Esophagus muscularis mucosa (tissue), 4 donors: ENCODE results near the gene TJP1. TPM values are rescaled to one million over a fixed set of nuclear protein-coding genes. Genes with fewer than 3 reads are reported as not detected.
"Not testable (repeated sequence)": the region's sequence is repeated elsewhere in the genome, so short reads cannot be mapped to it uniquely, and the experiment has no call there.

ENCODE experiments used
- DNase-seq: peaks from one replicate; pipeline ENCODE4 v3.0.0-alpha.2; 2017; ENCODE audit errors: extremely low spot score
- H3K27ac ChIP-seq, 4 donors: fragments of 200-600 bp; sonication (generic); replicated peaks in 1 of 4; 1 replicate in 3 of 4; 2 replicates in 1 of 4; pipeline ENCODE4 v1.5.1; 2016 to 2019; ENCODE audit warnings: mild to moderate bottlenecking in 1 of 4
- H3K27me3 ChIP-seq, 4 donors: fragments of 200-600 bp; sonication (generic); one replicate each; pipeline versions ENCODE4 v1.5.1 to v1.6.0; 2016 to 2019
- H3K36me3 ChIP-seq, 4 donors: fragments of 200-600 bp; sonication (generic); one replicate each; pipeline ENCODE4 v1.5.1; 2016 to 2019
- H3K4me1 ChIP-seq, 4 donors: fragments of 200-600 bp; sonication (generic); one replicate each; pipeline ENCODE4 v1.5.1; 2016 to 2019
- H3K4me3 ChIP-seq, 4 donors: fragments of 200-600 bp; sonication (generic); 1 replicate in 2 of 4; 2 replicates in 2 of 4; pipeline ENCODE4 v1.5.1; 2016 to 2019; ENCODE audit warnings: mild to moderate bottlenecking in 4 of 4, moderate library complexity in 1 of 4
- H3K9me3 ChIP-seq, 4 donors: fragments of 200-600 bp; sonication (generic); 1 replicate in 3 of 4; 2 replicates in 1 of 4; pipeline ENCODE4 v1.5.1; 2016 to 2019
- EP300 ChIP-seq: sonication (generic); formaldehyde crosslinking; IDR thresholded peaks from one replicate; pipeline ENCODE4 v1.6.1; 2017; ENCODE audit warnings: antibody characterized with exemption
- POLR2A ChIP-seq: fragments of 450-650 bp; IDR thresholded peaks from one replicate; pipeline ENCODE4 v1.6.1; 2017; ENCODE audit warnings: antibody characterized with exemption, moderate library complexity, mild to moderate bottlenecking, low read depth
- POLR2AphosphoS5 ChIP-seq, 2 donors: sonication (generic); formaldehyde crosslinking; IDR thresholded peaks; one replicate each; pipeline ENCODE4 v1.6.1; 2017; ENCODE audit warnings: antibody characterized with exemption in 2 of 2
- WGBS: methylation state at CpG from one replicate; pipeline ENCODE4 v1.1.5; 2018; 5-methylcytosine and 5-hydroxymethylcytosine counted together
- intact Hi-C: fragments of 100-400 bp; cut with DNase I; formaldehyde crosslinking; loops from one replicate; pipeline ENCODE4 v1.15.1; 2023
- total RNA-seq, 4 donors: library from RNA; depleted of rRNA; stranded (reverse); fragments of >200 nt; gene quantifications; one replicate each; pipeline versions ENCODE4 v1.1.0 to v1.2.1, GENCODE V29; 2016
- TF ChIP-seq, protein P1 (sequence below), 3 experiments: fragments of 200-600 bp in 2 of 3; fragments of 450-650 bp in 1 of 3; sonication (generic) in 2 of 3; IDR thresholded peaks; one replicate each; pipeline ENCODE4 v1.5.1; 2017 to 2019; ENCODE audit warnings: antibody characterized with exemption in 3 of 3, mild to moderate bottlenecking in 2 of 3, moderate library complexity in 1 of 3

The TJP1 gene
- total RNA-seq, 4 donors from 2014 or later, result 69.4 to 108 (median 90.2) TPM

DNA sequence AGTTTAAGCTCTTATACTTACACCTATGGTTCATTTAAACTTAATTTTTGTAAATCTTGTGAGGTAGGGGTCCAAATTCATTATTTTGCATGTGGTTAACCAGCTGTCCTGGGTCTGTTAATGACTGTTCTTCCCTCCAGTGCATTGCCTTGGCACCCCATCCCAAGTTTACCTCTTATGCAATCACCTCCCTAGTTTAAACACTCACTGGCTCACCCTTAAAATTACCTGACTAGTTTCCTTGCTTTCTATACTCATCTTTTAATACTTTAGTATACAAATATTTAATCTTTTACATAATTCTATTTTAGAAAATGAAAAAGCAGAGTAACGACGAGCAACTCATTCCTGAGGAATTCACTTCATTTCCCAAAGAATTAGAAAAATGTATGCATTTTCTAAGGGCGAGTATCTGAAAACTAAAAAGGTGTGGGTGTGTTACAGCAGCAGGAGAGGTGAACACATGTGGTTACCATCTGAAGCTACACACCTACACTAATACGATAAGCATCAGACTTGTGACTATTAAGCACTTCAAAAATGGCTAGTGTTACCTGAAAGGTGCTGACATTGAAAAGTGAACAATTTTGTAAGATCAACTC lies 33.7 kb downstream of the TJP1 start:
- WGBS, result 94% methylated on average over 4 of the region's 4 CpGs
- no peaks in the 10 kb centered on the region for H3K9me3 ChIP-seq
- intact Hi-C loops, result no loop called here
- H3K4me3 ChIP-seq, result no peak overlapping the region
- no peak overlapping the region for H3K27ac ChIP-seq
- peaks cover 0 to 7% (median 0%) of the 10 kb centered on the region in 4 donors for H3K36me3 ChIP-seq
- no peaks in the 10 kb centered on the region for H3K27me3 ChIP-seq
- no peak for DNase-seq
- no peak for TF ChIP-seq EP300
- TF ChIP-seq POLR2A, result no peak
- no peak for TF ChIP-seq POLR2AphosphoS5 (IDR thresholded peaks at IDR 0.05)
- TF ChIP-seq, protein P1, sequence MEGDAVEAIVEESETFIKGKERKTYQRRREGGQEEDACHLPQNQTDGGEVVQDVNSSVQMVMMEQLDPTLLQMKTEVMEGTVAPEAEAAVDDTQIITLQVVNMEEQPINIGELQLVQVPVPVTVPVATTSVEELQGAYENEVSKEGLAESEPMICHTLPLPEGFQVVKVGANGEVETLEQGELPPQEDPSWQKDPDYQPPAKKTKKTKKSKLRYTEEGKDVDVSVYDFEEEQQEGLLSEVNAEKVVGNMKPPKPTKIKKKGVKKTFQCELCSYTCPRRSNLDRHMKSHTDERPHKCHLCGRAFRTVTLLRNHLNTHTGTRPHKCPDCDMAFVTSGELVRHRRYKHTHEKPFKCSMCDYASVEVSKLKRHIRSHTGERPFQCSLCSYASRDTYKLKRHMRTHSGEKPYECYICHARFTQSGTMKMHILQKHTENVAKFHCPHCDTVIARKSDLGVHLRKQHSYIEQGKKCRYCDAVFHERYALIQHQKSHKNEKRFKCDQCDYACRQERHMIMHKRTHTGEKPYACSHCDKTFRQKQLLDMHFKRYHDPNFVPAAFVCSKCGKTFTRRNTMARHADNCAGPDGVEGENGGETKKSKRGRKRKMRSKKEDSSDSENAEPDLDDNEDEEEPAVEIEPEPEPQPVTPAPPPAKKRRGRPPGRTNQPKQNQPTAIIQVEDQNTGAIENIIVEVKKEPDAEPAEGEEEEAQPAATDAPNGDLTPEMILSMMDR (IDR thresholded peaks at IDR 0.05), result no peak
- peaks cover 18 to 27% (median 22%) of the 10 kb centered on the region in 4 donors for H3K4me1 ChIP-seq

DNA sequence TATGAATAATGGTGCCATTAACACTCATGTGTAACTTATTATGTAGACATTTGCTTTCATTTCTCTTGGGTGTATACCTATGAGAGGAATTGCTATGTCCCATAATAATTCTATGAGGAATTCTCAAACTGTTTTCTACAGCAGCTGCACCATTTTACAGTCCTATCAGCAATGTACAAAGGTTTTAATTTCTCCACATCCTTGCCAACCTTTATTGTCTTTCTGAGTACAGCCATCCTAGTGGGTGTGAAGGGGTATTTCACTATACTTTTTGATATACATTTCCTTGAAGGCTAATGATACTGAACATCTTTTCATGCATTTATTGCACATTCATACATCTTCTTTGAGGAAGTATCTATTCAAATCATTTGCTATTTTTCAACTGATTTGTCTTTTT lies 34.5 kb downstream of the TJP1 start:
- intact Hi-C loops, result no loop called here
- no peak overlapping the region for H3K27ac ChIP-seq
- no peaks in the 10 kb centered on the region for H3K36me3 ChIP-seq
- no peak overlapping the region for H3K4me3 ChIP-seq
- H3K27me3 ChIP-seq, result no peaks in the 10 kb centered on the region
- TF ChIP-seq POLR2AphosphoS5 (IDR thresholded peaks at IDR 0.05) (no peak), EP300 (no peak), POLR2A (no peak)
- TF ChIP-seq, protein P1 (IDR thresholded peaks at IDR 0.05), result no peak
- peaks cover 18 to 32% (median 22%) of the 10 kb centered on the region in 4 donors for H3K4me1 ChIP-seq
- H3K9me3 ChIP-seq, result no peaks in the 10 kb centered on the region
- DNase-seq, result no peak

DNA sequence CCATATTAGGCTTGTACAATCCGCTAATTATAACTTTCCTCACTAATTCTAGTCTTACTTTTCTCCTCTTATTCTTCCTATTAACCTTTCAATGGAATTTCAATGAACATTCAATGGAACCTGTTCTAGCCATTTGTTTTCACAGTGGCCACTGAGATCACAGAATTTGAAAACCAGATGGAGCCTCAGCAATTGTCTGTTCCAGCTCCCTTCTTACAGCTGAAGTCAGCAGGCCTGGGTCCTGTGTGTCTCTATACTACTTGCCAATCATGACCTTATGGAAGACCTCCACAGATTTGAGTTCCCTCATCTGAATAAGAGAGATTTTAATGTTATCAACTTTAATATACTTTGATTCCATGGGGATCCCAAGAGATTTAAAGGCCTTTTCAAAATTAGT lies 36.6 kb downstream of the TJP1 start:
- H3K36me3 ChIP-seq, result no peaks in the 10 kb centered on the region
- no peak overlapping the region for H3K4me3 ChIP-seq
- intact Hi-C loops, result no loop called here
- peaks cover 21 to 32% (median 23%) of the 10 kb centered on the region in 4 donors for H3K4me1 ChIP-seq
- H3K9me3 ChIP-seq, result no peaks in the 10 kb centered on the region
- no peaks in the 10 kb centered on the region for H3K27me3 ChIP-seq
- H3K27ac ChIP-seq, result no peak overlapping the region
- 90% methylated on average over 1 of the region's 1 CpG for WGBS
- TF ChIP-seq, protein P1 (IDR thresholded peaks at IDR 0.05), result no peak
- no peak for TF ChIP-seq EP300
- DNase-seq, result no peak

DNA sequence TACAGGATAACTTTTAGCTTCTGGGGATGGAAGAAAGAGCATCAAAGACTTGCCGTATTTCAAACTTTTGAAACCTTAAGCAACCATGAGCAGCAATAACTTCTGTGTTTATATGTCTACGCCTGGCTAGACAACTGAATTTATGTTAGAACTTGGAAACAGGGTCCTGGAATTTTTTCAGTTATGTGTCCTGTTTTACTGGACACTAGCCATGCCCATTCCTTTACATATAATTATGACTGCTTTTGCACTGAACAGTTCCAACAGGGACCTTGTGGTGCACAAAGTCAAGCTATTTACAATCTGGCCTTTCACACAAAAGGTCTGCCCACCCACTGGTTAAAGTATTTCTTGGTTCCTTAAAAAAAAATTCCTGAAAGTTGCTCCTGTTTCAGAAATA lies 37.1 kb downstream of the TJP1 start:
- no peak overlapping the region for H3K27ac ChIP-seq
- DNase-seq, result no peak
- no peak overlapping the region for H3K4me3 ChIP-seq
- H3K9me3 ChIP-seq, result no peaks in the 10 kb centered on the region
- peaks cover 21 to 32% (median 23%) of the 10 kb centered on the region in 4 donors for H3K4me1 ChIP-seq
- 47% methylated on average over 2 of the region's 2 CpGs for WGBS
- no peaks in the 10 kb centered on the region for H3K27me3 ChIP-seq
- intact Hi-C loops, result no loop called here
- H3K36me3 ChIP-seq, result no peaks in the 10 kb centered on the region
- no peak for TF ChIP-seq POLR2AphosphoS5 (IDR thresholded peaks at IDR 0.05)

DNA sequence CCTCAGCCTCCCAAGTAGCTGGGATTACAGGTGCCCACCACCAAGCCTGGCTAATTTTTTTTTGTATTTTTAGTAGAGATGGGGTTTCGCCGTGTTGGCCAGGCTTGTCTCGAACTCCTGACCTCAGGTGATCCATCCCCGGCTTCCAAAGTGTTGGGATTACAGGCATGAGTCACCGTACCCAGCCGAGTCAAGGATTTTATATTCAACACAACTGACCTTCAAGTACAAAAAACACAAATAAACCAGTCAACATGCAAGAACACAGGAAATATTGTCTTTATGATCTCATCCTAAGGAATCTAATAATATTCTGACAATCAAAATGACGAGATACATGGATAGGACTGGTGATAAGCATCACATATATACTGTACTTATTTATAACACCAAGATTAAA lies 37.9 kb downstream of the TJP1 start:
- Histone ChIP-seq H3K27ac (no peak overlapping the region), H3K36me3 (no peaks in the 10 kb centered on the region), H3K4me3 (no peak overlapping the region), H3K4me1 (peaks cover 21 to 32% (median 23%) of the 10 kb centered on the region in 4 donors), H3K9me3 (no peaks in the 10 kb centered on the region), H3K27me3 (no peaks in the 10 kb centered on the region)
- DNase-seq, result no peak
- TF ChIP-seq, protein P1 (IDR thresholded peaks at IDR 0.05), result no peak
- TF ChIP-seq EP300 (no peak), POLR2AphosphoS5 (IDR thresholded peaks at IDR 0.05) (no peak), POLR2A (no peak)
- WGBS, result 81% methylated on average over 7 of the region's 7 CpGs
- intact Hi-C loops, result no loop called here

DNA sequence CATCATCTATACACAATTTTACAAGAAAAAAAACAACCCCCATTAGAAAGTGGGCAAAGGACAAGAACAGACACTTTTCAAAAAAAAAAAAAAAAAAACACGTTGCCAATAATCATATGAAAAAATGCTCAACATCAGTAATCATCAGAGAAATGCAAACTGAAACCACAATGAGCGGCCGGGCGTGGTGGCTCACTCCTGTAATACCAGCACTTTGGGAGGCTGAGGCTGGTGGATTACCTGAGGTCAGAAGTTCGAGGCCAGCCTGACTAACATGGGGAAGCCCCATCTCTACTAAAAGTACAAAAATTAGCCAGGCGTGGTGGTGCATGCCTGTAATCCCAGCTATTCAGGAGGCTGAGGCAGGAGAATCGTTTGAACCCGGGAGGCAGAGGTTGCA lies 39.5 kb downstream of the TJP1 start:
- 81% methylated on average over 8 of the region's 8 CpGs for WGBS
- intact Hi-C loops, H3K27ac ChIP-seq, H3K36me3 ChIP-seq, H3K9me3 ChIP-seq, H3K4me3 ChIP-seq, H3K27me3 ChIP-seq, DNase-seq: not testable (repeated sequence)
- peaks cover 17 to 27% (median 22%) of the 10 kb centered on the region in 4 donors for H3K4me1 ChIP-seq
